GM21529 (cell line): ENCODE data around the gene DDX39B.
"Not testable (repeated sequence)": the region's sequence is repeated elsewhere in the genome, so short reads cannot be mapped to it uniquely, and the experiment has no call there.

Experiments
- ATAC-seq: cut with Tn5 transposase; IDR thresholded peaks from one replicate; pipeline ENCODE4 v1.9.1; 2021; ENCODE audit not compliant: unreplicated experiment

The DDX39B gene

DNA sequence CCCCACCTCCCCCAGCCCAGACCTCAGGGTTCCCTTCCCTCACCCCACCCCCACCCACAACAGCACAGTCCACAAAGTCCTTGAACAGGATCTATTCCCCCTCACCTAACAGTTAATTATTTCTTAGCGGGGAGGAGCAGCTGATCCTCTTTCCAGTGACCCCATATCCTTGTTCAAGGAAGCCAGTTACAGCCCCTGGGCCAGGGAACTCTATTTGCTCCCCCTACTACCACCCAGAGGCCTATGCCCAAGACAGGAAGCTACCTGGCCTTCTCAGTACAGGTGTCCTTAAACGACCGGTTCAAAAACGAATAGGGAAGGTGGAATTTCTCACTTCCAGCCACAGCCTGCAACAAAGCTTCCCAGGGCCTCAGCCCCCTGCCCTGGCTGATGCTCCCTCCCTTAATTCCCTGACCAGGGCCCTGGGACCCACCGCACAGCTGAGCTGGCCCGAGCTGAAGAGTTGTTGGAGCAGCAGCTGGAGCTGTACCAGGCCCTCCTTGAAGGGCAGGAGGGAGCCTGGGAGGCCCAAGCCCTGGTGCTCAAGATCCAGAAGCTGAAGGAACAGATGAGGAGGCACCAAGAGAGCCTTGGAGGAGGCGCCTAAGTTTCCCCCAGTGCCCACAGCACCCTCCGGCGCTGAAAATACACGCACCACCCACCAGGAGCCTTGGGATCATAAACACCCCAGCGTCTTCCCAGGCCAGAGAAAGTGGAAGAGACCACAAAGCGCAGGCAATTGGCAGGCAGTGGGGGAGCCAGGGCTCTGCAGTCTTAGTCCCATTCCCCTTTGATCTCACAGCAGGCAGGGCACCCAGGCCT lies 12.3 kb downstream of the DDX39B start:
- no peak for ATAC-seq

DNA sequence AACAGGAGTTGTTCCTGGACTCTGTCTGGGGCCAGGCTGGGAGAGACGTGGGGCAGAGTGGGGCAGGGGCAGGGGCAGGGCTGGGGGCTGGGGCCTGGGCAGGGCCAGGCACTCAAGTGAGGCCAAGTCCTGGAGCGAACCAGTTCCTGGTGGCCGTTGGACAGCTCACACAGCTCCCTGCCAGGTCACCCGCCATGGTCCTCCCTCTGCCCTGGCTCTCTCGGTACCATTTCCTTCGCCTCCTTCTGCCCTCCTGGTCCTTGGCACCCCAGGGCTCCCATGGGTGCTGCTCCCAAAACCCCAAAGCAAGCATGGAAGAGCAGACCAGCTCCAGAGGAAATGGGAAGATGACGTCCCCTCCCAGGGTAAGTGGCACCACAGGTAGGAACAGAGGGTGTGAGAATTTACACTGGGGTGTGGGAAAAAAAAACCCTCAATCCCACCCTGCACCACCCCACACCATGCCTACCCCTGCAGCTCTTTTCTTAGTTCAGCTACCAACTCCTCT lies 12.9 kb downstream of the DDX39B start, which contains the start of gene MCCD1:
Gene MCCD1, plus strand, starts transcription at position 142 of the 508 bp plus-strand sequence. Its CDS starts 53 bp downstream, at position 195.
- no peak for ATAC-seq

DNA sequence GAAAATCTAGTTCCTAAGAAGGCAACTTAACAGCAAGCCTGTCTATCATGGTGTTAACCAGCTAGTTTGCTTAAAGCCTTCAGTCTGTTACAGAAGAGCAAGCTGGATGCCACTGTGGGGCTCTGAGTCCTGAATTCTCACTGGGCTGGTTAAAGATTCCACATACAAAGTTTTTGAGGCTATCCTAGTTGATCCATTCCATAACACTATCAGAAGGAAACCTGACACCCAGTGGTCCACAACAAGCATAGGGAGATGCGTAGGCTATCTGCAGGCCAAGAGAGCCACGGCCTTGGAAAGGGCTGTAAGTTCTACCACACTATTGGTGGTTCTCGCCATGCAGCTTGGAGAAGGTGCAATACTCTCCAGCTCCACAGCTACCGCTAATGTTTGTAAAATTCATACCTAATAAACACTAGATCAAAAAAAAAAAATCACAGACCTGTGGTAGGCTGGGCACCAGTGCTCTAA lies 13.5 kb downstream of the DDX39B start:
- no peak for ATAC-seq

DNA sequence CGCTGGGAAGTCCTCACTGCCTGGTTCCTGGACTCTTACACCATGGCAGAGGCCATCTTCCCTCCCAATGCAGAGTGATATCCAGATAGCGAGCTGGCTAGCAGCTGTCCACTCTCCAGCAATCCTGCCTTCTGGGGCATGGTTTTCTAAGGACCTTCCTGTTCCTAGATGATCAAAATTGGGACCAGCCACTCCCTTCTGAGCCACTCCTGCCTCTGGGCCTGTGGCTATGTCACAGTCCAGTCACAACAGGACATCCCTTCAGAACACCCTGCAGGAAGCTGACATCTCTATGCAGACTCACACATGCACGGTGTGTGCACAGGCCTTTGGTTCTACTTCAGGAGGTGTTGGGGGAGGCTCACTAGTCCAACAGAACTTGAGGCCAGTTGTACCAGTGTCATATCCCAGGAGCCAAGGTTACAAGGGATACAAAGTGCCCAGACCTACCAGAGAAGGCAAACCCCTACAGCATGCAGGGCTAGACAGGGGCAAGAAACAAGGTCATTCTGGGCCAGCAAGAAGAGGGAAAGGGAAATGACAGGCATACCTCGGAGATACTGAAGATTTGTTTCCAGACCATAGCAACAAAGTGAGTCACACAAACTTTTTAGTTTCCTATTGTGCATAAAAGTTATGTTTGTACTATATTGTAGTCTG lies 15.7 kb downstream of the DDX39B start:
- no peak for ATAC-seq

DNA sequence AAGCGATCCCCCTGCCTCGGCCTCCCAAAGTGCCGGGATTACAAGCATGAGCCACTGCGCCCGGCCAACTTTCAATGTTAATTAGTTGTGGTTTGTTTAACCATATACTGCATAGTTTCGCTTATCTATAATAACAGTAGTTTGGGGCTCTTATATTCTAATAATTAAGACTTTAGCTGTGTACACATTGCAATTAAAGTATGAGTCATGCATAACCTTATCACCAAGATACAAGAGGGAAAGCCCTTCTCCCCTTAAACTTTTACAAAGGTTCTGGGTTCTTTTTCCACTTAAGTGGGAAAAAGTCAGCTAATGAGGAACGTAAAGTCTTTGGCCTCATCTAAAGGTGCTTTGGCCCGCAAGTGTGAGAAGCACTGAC lies 16.3 kb downstream of the DDX39B start:
- ATAC-seq = no peak

DNA sequence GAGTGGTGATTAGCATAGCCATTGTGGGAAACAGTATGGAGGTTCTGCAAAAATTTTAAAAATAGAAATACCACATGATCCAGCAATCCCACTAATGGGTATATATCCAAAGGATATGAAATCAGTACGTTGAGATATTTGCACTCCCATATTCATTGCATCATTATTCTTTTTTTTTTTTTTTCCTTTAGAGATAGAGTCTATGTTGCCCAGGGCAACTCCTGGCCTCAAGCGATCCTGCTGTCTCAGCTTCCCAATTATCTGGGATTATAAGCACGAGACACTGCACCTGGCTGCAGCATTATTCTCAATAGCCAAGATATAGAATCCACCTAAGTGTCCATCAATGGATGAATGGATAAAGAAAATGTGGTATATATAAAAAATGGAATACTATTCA lies 20.0 kb downstream of the DDX39B start:
- no peak for ATAC-seq

DNA sequence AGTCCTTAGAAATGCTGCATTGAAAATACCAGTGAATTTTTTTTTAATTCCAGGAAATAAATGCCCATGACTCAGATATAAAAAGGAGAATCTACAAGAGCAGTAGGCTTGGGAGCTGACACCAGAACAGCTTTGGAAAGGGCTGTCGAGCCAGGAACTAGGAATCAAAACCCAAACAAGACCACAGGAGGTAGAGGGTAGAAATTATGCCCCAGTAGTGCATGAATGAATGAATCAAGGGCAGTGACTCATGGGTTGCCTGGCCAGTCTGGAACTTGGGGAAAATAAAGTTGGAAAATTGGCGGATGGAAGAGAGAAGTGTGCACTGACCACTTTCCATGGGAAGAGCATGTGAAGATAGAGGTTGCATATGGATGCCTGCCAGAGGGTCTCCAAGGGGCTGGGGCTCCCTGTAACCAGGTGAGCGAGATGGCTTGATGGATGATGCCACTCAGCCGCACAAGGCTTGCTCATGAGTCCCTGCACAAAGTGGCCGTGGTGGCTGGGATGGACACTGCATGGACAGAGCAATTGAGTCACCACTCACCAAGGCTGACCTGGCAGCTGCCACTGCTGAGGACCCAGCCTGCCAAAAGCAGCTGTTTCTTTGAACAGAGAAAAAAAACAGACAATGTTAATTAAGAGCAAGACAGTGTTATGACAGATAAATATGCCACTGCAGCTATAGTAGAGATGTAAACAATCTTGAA lies 28.2 kb downstream of the DDX39B start:
- no peak for ATAC-seq

DNA sequence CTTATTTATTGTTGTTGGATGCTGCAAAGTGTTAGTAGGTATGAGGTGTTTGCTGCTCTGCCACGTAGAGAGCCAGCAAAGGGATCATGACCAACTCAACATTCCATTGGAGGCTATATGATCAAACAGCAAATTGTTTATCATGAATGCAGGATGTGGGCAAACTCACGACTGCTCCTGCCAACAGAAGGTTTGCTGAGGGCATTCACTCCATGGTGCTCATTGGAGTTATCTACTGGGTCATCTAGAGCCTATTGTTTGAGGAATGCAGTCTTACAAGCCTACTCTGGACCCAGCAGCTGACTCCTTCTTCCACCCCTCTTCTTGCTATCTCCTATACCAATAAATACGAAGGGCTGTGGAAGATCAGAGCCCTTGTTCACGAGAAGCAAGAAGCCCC lies 31.8 kb downstream of the DDX39B start:
- ATAC-seq = no peak

DNA sequence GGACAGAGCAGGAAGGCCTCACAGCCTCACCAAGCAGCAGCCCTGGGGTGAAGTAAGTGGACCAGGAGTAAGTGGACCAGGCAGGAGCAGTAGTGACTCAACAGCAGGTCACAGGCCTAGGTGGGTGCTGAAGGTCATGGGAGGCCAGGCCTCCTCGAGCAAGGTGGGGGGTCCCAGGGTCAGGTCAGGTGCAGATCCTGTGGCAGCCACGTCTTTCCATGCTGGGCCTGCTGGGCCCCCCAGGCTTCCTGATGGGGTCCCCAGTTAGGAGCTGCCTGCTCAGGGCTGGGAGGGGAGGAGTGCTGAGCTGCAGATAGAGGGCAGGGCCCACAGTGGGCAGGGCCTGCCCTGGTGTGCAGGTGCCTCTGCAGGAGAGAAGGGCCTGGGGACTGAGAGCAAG lies 32.8 kb downstream of the DDX39B start:
- ATAC-seq = not testable (repeated sequence)

- ATAC-seq = no peak
Measured at GRCh38 chr6:31502586-31502985, 39.2 kb downstream of the DDX39B start.

DNA sequence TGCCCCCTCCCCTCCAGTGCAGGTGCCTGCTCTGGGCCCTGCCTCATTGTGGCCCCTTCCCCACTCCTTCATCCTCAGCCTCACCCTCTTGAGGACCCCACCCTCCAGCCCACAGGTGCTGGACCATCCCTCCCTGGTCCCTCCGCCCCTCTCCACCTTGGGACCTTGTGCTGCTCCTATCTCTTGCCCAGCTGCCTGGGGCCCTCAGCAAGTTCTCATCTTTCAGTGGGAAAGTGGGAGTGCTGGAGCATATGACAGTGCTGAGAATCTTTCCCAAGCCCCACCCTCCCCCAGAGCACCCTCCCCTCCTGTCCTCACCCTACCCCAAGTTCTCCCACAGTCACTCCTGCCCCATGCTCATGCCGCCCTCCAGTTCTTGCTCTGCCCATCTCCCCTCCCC lies 42.2 kb downstream of the DDX39B start:
- not testable (repeated sequence) for ATAC-seq

- ATAC-seq = no peak
Measured at GRCh38 chr6:31498748-31499147, 43.1 kb downstream of the DDX39B start.

DNA sequence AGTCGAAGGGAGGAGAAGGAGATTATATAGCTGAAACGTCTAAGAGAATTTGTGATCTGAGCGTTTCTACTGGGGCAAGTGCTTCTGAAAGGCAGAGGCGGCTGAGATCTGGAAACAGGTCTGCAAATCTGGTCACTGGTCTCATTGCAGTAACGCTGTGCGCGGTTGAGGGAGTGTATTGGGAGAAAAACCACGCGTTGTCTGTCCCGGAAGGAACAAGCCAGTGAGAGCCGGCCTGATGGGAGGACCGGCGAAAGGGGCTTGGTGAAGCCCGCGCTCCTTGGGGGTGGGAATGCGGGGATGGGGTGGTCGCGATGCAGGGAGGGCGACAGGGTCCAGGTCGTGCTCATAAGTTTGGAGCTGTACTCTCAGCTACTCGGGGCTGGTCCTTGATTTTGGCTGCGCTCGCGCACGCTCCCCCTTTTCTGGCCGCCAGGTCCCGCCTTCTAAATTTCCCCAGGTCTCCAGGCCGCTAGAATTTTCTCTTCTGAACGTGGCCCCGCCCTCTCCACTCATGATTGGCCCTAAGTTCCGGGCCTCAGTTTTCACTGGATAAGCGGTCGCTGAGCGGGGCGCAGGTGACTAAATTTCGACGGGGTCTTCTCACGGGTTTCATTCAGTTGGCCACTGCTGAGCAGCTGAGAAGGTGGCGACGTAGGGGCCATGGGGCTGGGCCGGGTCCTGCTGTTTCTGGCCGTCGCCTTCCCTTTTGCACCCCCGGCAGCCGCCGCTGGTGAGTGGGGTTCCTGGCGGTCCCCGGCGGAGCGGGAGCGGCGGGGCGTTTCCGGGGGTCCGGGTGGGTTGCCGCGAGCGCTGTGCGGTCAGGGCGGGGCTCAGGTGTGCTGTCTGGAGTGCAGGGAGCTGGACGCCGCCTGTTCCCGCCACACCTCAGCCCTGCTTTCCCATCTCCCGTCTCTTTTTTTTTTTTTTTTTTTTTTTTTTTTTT lies 44.0 kb downstream of the DDX39B start, which contains the start of gene MICB:
Gene MICB, plus strand, starts transcription at position 615 of the 946 bp plus-strand sequence. Its CDS starts 49 bp downstream, at position 664.
- ATAC-seq = peak; percentile 57

DNA sequence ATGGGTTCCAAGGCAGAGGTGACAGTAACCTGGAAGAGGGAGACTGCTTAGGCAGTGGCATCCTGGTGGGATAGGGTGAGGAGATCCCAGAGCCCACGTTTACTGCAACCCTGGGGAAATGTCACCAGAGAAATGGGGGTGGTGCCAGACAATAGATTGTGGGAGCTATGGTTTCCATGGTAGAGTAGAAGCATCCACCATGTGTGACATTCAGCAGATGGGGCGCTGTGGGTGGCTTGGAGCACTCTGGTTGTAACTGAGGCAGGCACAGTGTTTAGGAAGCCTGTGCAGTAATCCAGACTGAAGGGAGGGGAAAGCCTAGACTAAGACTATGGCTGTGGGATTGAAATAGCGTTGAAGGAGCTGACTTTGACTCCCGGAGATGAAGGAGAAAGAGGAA lies 45.0 kb downstream of the DDX39B start:
- ATAC-seq = not testable (repeated sequence)

DNA sequence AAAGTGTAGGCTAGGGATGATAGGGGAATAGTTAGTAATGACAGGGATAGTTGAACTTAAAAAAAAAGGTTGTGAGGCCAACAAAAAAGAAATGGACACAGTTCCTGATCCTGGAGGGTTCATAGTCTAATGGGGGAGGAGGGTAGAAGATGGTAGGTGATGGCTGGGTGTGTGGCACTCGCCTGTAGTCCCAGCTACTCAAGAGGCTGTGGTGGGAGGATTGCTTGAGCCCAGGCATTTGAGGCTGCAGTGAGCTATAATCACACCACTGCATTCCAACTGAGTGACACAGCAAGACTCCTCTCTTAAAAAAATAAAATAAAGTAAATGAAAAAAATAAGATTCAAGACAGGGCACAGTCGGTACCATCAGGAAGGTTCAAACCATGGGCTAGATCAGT lies 46.2 kb downstream of the DDX39B start:
- no peak for ATAC-seq

GRCh38 chr6:31493875-31494694 lies 47.7 kb downstream of the DDX39B start:
- ATAC-seq = no peak

GRCh38 chr6:31493550-31493874 lies 48.3 kb downstream of the DDX39B start:
- ATAC-seq = not testable (repeated sequence)

- no peak for ATAC-seq
Measured at GRCh38 chr6:31490115-31490873, 51.5 kb downstream of the DDX39B start.

- no peak for ATAC-seq
Measured at GRCh38 chr6:31489086-31489485, 52.7 kb downstream of the DDX39B start.
